Measurements from ENCODE around the gene IRX4.

Gene IRX4

DNA sequence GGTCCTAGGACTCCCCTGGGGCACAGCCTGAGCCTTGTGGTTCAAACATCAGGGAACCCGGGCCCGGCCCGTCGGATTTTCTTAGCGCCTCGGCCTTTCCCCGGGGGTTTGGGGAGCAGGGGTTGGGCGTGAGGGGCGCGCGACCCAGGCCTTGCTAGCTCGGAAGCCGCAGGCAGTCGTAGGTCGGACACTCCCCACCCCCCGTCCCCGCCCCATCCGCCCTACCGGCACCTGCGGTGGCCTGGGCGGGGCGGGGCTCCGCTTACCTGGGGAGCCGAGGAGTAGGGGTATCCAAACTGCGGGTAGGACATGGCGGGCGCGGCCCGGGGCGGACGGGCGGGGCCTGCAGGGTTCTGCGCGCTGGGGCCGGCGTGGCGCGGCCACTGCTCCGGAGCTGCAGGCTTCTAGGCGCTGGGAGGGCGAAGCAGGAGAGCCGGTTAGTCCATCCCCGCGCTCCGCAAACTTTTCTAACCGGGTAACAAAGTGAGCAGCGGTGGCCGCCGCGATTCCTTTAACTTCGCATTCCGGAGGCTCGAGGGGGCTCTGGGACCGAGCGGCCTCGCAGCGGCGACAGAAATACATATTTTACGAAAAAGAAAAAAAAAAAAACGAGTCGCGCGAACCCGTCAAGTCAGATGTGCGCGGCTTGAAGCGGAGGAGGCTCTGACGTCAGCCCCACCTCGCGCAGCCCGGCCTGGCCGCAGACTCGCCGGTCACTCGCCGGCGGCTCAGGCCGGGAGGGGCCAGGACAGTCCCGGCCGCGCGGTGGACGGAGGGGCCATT is at the start of gene IRX4:
TSS of gene IRX4 (minus strand) at position 589 of the 783 bp plus-strand sequence. CDS start at position 311, 278 bp downstream.
- DNase-seq (ENCODE audit: low read depth in 2 of 2), result no peak

DNA sequence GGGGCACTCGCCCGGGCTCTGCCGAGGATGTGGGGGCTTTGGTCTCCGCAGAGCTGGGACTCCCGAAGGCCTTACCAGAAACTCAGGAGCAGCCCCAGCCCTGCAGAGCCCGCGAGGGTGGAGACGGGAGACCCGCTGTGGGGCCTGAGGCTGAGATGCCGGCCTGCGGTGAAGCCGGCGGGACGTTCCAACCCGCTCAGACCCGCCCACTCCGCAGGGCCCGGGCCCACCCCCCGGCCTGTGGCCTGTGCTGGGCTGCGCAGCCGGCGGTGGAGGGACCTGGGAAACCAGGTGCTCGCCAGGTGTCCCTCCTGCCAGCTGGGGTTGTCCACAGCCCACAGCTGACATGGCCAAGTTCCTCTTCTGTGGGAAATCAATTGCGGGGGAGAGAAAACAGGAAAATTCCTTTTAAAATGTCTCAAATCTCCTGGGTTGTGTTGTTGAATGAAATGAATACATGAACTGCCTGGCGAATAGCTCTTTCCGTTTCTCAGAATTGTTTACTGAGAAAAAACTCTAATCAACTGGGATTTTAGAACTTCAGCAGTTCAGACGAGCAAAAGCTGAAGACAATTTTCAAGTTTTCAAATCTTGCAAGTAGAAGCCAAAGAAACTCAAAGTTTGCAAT is 49.0 kb upstream of the IRX4 start:
- DNase-seq (ENCODE audit: low read depth in 2 of 2), result no peak

DNA sequence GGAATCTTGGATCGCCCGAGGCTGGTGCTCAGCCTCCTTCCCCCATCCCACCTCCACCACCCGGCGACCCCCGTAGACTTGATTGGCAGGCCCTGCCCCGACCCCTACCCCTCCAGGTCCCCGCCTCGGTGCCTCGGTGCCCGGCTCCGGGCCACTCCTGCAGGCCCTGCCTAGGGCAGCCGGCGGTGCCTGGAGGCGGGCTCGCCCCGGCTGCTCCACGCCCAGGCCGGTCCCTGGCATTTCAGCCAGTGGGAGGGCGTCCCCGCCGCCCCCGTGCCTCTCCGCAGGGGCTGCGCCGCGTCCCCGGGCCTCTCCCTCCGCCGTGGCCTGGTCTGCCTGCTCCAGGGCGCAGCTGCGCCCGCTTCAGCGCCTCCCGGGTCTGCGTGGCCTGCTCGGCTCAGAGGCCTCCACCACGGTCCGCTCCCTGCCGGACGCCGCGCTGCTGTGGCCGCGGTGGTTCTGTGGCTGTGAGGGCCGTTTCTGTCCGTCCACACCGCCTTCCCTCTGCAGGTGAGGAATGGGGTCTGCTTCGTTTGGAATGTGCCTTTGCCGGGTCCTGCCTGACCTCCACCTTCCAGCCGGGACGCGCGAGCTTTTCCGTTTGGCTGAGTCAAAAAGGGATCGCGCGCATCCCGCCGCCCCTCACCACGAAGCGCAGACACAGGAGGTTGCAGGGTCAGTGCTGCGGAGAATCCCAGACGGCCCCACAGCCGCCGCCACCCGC is 48.3 kb upstream of the IRX4 start:
- no peak for DNase-seq (ENCODE audit: low read depth in 2 of 2)

DNA sequence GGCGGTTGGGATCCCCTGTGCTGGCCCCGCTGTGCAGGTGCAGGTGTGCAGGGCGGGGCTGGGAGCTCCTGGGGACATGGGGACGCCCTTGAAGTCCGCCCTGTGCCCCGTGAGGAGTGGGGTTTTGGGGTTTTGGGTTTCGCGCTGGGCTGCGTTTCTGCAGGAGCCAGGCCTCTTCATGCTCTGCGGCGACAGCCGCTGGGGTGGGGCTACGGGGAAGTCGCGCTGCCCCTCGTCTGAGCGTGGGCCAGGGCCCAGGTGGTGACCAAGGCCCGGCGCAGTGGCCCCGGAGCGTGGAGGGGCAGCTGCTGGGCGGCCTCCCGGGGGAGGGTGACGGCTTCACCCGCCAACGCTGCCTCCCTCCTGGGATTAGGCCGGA is 47.8 kb upstream of the IRX4 start:
- no peak for DNase-seq (ENCODE audit: low read depth in 2 of 2)

DNA sequence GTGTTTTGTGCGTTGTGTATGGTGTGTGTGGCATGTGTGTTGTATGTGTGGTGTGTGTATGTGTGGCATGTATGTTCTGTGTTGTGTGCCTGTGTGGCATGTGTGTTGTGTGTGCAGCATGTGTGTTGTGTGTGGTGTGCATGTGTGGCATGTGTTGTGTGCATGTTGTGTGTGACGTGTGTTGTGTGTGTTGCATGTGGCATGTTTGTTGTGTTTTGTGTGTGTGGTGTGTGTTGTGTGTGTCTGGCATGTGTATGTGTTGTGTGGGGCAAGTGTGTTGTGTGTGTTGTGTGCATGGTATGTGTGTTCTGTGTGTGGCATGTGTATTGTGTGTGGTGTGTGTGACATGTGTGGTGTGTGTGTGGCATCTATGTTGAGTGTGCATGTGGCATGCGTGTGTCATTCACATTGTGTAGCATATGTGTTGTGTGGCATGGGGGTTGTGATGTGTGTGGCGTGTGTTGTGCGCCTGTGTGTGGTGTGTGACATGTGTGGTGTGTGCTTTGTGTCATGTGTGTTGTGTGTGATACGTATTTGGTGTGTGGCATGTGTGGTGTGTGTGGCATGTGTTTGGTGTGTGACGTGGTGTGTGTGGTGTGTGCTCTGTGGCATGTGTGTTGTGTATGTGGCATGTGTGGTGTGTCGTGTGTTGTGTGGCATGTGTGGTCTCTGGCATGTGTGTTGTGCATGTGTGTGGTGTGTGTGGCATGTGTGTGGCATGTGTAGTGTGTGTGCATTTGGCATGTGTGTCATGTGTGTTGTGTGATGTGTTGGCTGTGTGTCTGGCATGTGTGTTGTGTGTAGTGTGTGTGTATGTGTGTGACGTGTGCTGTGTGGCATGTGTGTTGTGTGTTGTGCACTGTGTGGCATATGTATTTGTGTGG is 46.6 kb upstream of the IRX4 start:
- DNase-seq (ENCODE audit: low read depth in 2 of 2), result no peak

DNA sequence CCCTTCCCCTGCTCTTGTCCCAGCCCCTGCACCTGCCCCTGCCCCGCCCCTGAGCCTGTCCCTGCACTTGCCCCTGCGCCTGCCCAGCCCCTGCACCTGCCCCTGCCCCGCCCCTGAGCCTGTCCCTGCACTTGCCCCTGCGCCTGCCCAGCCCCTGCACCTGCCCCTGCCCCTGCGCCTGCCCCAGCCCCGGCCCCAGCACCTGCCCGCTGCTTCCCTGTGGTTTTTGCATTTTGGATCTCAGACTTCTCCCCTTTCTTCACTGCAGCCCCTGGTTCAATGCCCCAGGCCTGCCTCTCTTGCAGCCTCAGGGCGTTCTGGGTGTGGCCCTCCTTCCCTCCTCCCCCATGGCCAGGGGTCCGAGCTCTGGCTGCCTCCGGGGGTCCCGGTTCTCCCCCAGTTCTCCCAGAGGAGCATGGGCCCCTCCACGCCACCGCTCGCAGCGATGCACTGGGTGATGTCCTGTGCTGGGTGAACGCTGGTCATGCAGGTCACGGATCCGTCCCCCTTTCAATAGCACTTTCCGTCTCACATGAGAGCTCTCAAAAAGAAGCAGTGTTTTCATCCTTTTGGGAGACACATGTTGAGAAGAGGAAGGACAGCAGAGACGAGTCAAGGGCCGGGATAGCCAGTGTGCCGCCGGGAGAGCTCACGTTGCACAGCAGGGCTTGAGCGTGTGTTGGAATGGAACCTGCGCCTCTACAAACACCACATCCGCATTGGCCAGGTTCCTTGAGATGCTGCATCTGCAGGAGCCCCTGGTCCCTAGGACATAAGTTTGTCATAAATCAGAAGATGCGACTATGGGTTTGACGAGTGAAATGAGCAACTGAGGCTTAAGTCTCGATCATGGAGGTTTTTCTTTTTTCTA is 44.0 kb upstream of the IRX4 start:
- no peak for DNase-seq (ENCODE audit: low read depth in 2 of 2)

DNA sequence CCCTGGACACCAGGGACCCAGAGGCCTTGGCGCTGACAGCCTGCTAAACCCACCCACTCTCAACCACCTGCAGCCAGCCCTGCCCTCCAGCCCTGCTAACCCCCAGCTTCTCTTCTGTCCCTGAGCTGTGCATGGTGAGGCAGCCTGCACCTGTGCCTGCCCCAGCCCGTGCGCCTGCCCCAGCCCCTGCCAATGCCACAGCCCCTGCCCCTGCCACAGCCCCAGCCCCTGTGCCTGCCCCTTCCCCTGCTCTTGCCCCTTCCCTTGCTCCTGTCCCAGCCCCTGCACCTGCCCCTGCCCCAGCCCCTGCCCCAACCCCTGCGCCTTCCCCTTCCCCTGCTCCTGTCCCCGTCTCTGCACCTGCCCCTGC is 43.3 kb upstream of the IRX4 start:
- no peak for DNase-seq (ENCODE audit: low read depth in 2 of 2)

DNA sequence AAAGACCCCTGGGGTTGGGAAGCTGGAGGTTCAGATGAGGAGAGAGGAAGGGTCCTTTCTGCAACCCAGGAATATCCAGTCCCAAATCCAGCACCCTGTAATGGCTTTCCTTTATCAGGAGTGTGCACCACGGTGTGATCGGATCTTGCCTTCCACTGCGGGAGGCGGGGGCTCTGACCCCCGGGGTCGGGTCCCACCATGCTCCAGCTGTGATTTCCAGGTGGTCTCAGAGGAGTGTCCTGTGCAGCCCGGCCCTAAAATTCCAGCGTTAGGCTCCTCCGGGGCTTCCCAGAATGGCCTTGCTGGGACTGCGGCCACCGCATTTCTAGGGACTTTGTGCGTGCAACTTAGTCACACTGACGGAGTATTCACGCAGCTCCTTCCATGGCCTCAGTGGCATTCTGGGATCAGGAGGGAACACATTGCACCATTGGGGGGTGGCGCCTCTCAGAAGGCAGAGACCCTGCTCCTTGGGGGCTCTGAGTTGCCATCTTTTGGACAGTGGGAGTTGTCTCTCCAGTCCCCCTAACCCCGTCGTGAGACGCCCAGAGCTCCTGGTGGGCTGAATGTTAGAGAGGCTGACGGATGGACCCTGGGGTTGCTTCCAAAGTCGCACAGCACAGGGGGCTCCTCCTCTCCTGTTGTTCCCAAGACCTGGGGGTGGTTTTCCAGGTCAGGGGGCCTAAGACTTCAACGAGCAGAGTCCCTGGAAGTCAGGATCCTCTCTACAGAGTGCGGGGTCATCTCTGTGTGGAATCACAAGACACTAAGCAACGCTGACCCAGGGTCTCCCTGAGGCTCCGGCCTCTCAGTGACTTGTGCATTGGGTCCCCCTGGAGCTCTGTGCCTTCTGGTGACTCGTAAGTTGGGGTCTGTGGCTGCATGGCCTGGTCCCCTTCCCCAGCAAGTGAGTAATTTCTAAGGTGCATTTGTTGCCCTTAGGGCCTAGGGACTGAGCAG is 42.7 kb upstream of the IRX4 start:
- no peak for DNase-seq (ENCODE audit: low read depth in 2 of 2)

DNA sequence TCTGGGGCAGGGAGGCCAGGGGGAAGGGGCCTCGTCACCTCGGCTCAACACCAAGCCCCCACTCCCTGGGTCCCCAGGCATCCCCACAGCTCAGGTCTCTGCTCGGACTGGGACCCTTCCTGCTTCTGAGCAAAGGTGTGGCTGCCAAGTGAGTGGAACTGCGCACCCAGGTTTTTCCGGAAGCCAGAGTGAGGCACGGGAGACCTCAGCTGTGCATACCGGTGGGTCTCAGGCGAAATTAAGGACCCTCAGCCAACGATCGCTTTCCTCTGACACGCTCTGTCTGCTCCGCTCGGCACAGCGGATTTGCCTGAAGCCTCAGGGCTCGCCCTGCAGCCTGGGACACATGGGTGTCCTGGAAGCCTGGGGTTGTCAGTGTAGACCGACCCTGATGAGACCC is 41.0 kb upstream of the IRX4 start:
- no peak for DNase-seq (ENCODE audit: low read depth in 2 of 2)

DNA sequence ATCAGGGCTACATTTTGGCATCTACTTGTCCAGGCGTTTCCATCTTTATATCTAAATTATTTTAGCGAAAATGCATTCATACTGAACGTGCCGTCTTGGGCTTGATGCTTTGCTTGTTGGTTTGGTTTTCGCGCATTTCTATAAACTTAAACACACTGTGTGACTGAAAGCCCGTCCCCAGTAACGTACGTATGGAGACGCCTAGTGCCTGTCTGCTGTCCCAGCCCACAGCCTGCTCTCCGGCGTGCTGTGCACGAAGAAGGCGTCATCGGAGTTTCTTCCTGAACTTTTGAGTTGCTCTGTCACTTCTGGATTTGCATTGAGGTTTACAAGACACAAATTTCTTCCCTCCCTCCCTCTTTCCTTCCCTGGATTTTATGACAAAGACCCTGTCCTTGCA is 40.6 kb upstream of the IRX4 start:
- DNase-seq (ENCODE audit: low read depth in 2 of 2), result no peak

DNA sequence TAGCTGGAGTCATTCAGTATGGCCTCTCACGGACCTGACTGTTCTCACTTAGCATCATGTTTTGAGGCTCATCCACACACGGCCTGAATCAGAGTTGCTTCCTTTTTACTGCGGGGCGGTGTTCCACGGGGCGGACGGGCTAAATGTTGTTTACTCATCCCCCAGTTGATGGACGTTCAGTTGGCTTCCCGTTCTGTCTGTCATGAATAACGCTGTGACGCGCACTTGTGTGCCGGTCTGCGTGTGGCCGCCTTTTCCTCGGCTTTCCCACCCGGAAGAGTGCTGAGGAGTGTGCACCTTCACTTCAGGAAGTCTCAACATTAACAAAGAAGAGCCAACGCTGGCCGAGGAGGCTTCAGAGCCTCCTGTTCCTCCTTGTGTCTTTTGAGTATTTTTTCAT is 39.0 kb upstream of the IRX4 start:
- DNase-seq (ENCODE audit: low read depth in 2 of 2), result no peak

DNA sequence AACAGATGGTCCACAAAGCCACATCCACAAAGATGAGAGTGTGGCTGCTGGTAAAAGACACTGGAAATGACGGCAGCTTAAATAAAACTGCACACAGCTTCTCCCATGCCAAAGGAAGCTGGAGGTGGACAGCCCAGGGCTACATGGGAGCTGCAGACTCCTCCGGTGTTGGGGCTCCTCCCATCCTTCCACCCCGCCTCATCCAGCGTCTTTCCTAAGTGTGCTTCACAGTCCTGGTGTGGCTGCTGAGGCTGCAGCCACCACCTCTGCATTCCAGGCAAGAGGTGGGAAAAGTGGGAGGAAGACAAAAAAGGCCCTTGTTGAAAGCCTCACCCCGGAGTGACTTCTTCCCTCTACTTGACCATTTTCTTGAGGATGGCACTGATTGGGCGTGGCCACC is 37.0 kb upstream of the IRX4 start:
- DNase-seq (ENCODE audit: low read depth in 2 of 2), result no peak

DNA sequence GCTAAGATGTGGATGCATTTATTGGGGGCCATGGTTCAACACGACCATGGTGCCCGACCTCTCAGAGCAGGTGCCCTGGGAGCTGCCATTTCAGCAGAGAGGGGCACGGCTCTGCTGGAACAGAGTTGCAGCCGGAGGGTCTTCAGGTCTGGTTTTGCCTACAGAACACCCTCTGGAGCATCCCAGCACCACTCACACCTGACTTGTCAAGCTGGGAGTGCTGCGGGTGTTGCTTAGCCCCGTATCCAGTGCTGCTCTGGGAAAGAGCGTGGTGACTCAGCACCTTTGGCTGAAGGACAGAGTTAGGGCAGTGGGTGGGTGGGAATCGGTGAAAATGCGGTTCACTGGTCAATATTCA is 36.5 kb upstream of the IRX4 start:
- DNase-seq (ENCODE audit: low read depth in 2 of 2), result no peak

DNA sequence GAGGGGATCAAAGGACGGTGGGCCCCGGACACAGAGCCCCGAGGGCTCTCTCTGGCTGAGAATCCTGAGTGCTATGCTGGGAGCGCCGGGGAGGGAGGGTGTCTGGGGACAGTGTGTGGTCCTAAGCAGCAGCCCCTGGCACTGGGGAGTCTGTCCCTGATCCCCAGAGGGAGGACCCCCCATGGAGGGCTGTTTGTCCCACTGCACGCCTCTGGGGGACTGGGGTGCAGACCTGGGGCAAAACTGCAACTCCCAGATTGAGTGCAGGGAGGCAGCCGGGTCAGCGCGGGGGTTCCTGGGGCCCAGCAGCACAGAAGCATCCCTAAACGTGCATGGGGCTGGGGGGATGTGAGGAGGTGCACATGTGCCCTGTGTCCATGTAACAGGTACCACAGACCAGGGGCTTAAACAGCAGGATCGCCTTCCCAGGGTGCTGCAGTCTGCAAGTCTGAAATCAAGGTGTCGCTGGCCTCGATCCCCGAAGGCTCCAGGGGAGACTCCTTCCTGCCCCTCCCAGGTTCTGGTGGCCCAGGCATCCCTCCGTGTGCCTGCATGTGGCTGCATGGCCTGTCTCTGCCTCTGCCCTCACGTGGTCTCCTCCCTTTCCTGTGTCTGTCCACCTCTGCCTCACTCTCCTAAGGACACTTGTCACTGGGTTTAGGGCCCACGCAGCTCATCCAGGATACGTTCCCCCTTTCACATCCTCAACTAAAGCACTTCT is 35.9 kb upstream of the IRX4 start:
- DNase-seq (ENCODE audit: low read depth in 2 of 2), result no peak

DNA sequence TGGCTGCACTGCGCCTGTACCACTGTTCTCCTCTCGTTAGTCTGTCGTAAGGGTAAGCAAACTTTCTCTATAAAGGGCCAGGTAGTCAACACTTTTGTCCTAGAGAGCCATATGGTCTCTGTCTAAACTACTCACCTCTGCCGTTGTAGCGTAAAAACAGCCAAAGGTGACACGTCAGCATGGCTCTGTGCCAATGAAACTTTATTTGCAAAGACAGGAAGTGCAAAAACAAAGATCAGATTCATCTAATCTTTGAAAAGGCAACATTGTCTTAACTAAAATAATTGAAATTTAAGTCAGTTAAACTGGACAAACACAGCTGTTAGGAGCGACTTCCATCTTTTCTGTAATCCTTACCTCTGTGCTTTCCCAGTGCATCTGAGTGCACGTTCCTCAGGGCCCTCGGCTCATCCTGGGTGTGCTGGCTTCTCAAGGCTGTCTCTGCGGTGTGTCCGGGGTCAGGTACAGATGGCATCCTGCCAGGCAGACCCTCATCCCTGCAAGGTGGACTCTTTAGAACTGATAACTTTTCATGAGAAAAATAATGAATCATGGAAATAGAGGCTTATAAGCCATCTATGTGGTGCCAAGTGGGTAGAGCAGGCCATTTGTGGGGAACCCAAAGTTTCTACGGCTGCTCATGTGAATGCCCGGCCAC is 35.2 kb upstream of the IRX4 start:
- DNase-seq (ENCODE audit: low read depth in 2 of 2), result no peak

DNA sequence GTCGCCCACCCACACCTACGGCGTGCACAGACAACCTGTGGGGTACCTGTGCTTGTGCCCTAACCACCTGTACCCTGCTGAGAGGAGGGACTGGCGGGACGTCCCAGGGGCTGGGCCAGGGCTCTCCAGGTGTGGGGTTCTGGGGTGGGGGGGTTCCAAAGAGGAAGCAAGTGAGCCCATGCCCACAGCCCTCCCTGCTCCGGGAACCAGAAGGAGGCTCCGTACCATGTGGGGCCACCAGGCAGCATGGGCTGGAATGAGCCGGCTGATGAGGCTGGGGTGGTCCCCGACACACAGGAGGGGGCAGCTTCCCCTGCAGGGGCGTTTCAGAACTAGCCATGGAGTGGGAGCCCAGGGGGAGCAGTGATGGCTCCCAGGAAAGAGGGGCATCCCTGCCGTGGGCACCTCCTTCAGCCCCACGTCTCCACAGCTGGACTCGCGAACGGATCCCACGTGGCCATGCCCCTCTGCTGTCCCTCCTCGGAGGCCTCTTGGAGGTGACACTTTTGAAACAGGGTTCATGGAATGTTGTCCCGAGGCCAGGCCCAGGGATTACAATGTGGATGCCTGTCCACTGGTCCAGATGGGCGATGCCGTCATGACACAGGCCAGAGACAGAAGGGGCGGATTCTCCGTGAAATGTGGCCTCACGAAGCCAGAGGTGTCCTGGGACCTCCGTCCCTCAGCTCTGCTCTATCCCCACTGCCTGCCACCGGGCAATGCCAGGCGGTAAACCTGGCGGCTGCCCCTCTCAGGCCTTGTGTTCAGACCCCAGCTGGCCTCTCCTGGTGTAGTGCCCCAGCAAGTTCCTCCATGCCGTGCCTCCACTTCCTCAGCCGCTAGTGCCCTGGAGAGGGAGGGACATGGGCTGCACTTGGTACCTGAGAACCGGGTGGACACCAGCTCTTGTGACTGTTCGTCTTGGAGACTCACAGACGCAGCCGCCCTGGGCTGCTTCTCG is 33.6 kb upstream of the IRX4 start:
- no peak for DNase-seq (ENCODE audit: low read depth in 2 of 2)

DNA sequence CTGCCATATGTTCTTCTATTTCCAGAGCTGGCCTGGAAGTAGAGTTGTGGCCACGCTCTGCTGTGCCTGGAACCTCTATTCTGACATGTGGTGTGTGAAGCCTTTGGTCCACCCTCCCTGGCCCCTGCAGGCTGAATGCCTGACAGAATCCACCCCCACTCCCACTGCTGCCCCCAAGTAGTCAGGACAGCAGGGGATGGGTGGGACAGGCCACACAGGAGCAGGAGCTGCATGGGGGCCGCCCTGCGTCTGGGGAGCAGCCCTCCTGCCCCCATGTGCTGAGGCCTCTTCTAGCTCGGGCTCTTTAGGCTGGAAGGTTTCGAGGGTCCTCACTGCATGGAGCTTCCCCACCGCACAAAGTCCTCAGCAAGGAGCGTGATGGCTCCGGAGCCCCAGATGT is 32.6 kb upstream of the IRX4 start:
- no peak for DNase-seq (ENCODE audit: low read depth in 2 of 2)

DNA sequence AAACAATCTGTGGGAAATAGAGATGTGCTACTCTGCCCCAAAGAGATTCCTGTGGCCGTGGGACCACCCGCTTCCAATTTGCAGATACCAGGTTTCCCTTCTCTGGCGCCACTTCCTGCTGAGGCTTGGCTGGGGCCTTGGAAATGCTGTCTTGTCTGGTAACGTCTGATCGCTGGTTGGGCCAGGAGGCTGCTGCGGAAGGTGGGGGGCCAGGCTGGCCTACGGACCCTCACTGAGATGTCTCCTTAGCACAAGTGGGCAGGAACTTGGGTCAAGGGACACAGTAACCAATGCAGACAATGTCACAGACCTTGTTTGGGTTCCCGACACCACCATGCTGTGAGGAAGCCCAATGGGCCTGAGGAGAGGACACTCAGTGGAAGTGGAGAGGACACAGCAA is 31.7 kb upstream of the IRX4 start:
- no peak for DNase-seq (ENCODE audit: low read depth in 2 of 2)
